Kidney (tissue), 14 donors: ENCODE measurements around the gene DSN1. TPM values are rescaled to one million over a fixed set of nuclear protein-coding genes. Genes with fewer than 3 reads are reported as not detected.

ENCODE experiments used
- DNase-seq, 5 donors: peaks; one replicate each; pipeline ENCODE4 v3.0.0-alpha.2; 2013 to 2020
- FAIRE-seq: peaks from 2 replicates; lab custom pipeline; 2012; peaks lifted over from hg19 to GRCh38; lab: Jason Lieb, UNC
- H3K27ac ChIP-seq, 2 donors: one replicate each; pipeline ENCODE4 v1.7.0; 2013; ENCODE audit warnings: low read depth in 2 of 2, low read length in 2 of 2, inconsistent platforms in 1 of 2
- H3K27me3 ChIP-seq: one replicate; pipeline ENCODE4 v1.7.1; 2013; ENCODE audit warnings: low read length, inconsistent platforms; ENCODE audit not compliant: control insufficient read depth, insufficient read depth
- H3K36me3 ChIP-seq, 3 donors: one replicate each; pipeline versions ENCODE4 v1.7.0 to v1.7.1; 2013; ENCODE audit warnings: low read length in 3 of 3, control low read depth in 1 of 3, inconsistent platforms in 1 of 3; ENCODE audit not compliant: insufficient read depth in 3 of 3, control insufficient read depth in 2 of 3
- H3K4me1 ChIP-seq, 3 donors: one replicate each; pipeline versions ENCODE4 v1.7.0 to v1.7.1; 2013; ENCODE audit warnings: low read length in 3 of 3, inconsistent platforms in 1 of 3, low read depth in 1 of 3; ENCODE audit not compliant: control insufficient read depth in 2 of 3, insufficient read depth in 2 of 3
- H3K4me3 ChIP-seq, 3 donors: one replicate each; pipeline versions ENCODE4 v1.7.0 to v1.8.1; 2013; ENCODE audit warnings: low read length in 3 of 3, control low read depth in 1 of 3, inconsistent platforms in 1 of 3
- H3K9ac ChIP-seq, 3 donors: one replicate each; pipeline versions ENCODE4 v1.7.0 to v1.7.1; 2013; ENCODE audit warnings: low read length in 3 of 3, control low read depth in 1 of 3, inconsistent platforms in 1 of 3
- H3K9me3 ChIP-seq, 3 donors: one replicate each; pipeline versions ENCODE4 v1.7.0 to v1.7.1; 2013; ENCODE audit warnings: low read length in 3 of 3, control low read depth in 1 of 3, inconsistent platforms in 1 of 3; ENCODE audit not compliant: control insufficient read depth in 2 of 3, insufficient read depth in 1 of 3
- intact Hi-C: fragments of 100-400 bp; cut with DNase I; formaldehyde crosslinking; loops from one replicate; pipeline ENCODE4 v1.11.1; 2022
- polyA plus RNA-seq: library from polyadenylated mRNA; stranded (reverse); fragments of 350-450 nt; fragmentation: Illumina TruSeq; extraction: RNeasy Lipid Tissue Mini Kit (QIAGEN cat#74804); gene quantifications from one replicate; pipeline ENCODE4 v1.2.3, GENCODE V29; 2014; ENCODE audit warnings: low read depth, low replicate concordance; ENCODE audit not compliant: insufficient read depth
- total RNA-seq: library from RNA; stranded (reverse); fragmentation: NEBNext Ultra II Directional; extraction: Animal tissue kit (Norgen Biotek cat#: 25700); gene quantifications from one replicate; pipeline ENCODE4 v1.2.1, GENCODE V29; 2021
- TF ChIP-seq, protein P1 (sequence below): IDR thresholded peaks from 3 replicates; pipeline ENCODE4 v1.5.1; 2012; ENCODE audit warnings: mild to moderate bottlenecking, moderate library complexity, borderline replicate concordance; ENCODE audit not compliant: insufficient read depth; ENCODE audit errors: extremely low read depth
- donor health status: control.
- donor health status: control.
- donor health status: control.
- donor health status: control.
- donor health status: control.
- donor health status: DM: yes; HTN: yes; CAD: no.
- donor health status: Normal renal cell carcinoma (clear cell type).

DSN1 gene
- total and polyA plus RNA-seq, 2 donors from 2014 or later: 6.0 to 8.3 TPM

DNA sequence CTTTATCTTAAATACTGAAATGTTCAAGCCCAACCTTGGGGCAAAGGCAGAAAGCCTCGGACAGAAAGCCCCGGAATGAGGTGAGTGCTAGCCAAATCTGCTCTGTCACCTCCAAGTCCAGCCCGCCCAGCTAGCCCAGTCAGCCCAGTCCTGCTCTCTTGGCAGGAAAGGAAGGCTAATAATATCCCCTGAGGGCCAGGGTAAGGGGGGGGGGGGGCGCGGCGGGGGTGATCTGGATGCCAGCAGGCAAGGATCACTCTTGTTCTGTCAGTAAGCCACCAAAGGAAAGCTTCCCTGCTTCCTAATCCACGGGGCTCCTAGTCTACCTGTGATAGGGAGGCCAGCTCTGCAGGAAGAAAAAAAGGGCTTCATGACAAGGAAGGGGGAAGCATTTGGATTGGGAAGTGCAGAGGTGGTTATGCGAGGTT lies 28.8 kb downstream of the DSN1 start:
- Histone ChIP-seq H3K4me1 (peaks cover 0 to 8% (median 3%) of the 10 kb centered on the region in 3 donors), H3K27me3 (no peaks in the 10 kb centered on the region), H3K36me3 (no peaks in the 10 kb centered on the region), H3K9me3 (no peaks in the 10 kb centered on the region), H3K9ac (peak overlapping the region in 1 of 3 donors; percentile 82), H3K27ac (no peak overlapping the region), H3K4me3 (peak overlapping the region; percentile 12 to 89 (median 86))
- DNase-seq (peak in 3 of 5 donors; percentile 11 to 46 (median 17)), FAIRE-seq (no peak)
- intact Hi-C loops: no loop called here
- TF ChIP-seq, protein P1, sequence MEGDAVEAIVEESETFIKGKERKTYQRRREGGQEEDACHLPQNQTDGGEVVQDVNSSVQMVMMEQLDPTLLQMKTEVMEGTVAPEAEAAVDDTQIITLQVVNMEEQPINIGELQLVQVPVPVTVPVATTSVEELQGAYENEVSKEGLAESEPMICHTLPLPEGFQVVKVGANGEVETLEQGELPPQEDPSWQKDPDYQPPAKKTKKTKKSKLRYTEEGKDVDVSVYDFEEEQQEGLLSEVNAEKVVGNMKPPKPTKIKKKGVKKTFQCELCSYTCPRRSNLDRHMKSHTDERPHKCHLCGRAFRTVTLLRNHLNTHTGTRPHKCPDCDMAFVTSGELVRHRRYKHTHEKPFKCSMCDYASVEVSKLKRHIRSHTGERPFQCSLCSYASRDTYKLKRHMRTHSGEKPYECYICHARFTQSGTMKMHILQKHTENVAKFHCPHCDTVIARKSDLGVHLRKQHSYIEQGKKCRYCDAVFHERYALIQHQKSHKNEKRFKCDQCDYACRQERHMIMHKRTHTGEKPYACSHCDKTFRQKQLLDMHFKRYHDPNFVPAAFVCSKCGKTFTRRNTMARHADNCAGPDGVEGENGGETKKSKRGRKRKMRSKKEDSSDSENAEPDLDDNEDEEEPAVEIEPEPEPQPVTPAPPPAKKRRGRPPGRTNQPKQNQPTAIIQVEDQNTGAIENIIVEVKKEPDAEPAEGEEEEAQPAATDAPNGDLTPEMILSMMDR: no peak

DNA sequence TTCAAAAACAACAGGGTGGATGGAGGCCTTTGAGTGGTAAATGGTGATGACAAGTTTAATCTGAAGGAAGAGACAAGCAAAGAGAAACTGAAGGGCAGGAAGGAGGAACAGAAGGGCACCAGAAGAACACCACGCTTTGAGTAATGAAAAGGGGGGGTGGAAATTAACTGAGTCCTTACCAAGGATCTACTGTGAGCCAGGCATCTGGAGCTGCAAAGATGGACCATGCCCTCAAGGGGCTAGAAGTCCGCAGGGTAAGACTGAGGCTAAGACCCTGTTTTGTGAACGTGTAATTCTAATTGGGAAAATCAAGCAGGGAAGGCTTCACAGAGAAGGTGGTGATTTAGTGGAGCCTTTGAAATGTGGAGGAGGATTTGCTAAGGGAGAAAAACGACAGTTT lies 29.3 kb downstream of the DSN1 start:
- peaks cover 0 to 8% (median 3%) of the 10 kb centered on the region in 3 donors for H3K4me1 ChIP-seq
- DNase-seq (no peak), FAIRE-seq (no peak)
- H3K27me3 ChIP-seq: no peaks in the 10 kb centered on the region
- no peaks in the 10 kb centered on the region for H3K9me3 ChIP-seq
- H3K9ac ChIP-seq: no peak overlapping the region
- H3K27ac ChIP-seq: no peak overlapping the region
- TF ChIP-seq, protein P1: no peak
- intact Hi-C loops: no loop called here
- H3K36me3 ChIP-seq: no peaks in the 10 kb centered on the region
- no peak overlapping the region for H3K4me3 ChIP-seq

DNA sequence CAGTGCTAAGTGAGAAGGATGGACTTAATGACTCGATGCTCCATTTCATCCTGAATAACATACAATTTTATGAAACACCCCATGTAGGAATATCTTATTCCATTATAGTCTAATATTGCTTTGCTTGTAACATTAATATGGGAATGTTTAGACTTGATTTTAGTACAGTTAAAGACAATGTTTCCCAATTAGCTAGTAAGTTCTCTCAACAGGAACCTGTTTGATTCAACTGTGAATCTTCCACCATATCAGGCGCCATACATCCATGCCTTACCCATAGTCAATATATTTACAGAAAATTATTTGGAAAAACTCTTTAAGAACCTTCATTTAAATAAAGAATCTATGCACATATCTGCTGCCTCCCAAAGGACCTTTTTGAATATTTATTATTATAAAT lies 31.0 kb downstream of the DSN1 start:
- H3K27ac ChIP-seq: no peak overlapping the region
- H3K9me3 ChIP-seq: no peaks in the 10 kb centered on the region
- intact Hi-C loops: no loop called here
- H3K4me1 ChIP-seq: peaks cover 0 to 8% (median 3%) of the 10 kb centered on the region in 3 donors
- no peak overlapping the region for H3K9ac ChIP-seq
- FAIRE-seq (no peak), DNase-seq (no peak)
- no peak overlapping the region for H3K4me3 ChIP-seq
- H3K36me3 ChIP-seq: no peaks in the 10 kb centered on the region
- TF ChIP-seq, protein P1: no peak
- no peaks in the 10 kb centered on the region for H3K27me3 ChIP-seq

DNA sequence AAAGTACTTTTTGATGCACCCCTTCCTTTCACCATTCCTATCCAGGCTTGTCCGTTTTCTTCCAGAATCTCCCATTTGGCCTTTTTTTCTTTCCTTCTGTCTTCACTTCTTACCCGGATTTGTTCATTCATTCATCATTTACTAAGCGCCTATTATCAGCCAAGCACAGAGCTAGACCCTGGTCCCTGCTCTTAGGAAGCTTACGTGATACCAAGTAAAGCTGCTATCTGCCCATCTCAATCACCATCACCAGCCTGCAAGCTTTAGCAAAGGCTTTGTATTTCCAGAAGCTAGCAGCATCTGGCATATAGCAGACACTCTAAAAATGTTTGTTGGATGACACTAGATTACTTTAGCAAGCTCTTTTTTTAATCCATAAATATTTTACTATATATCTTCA lies 32.5 kb downstream of the DSN1 start:
- no peak overlapping the region for H3K27ac ChIP-seq
- TF ChIP-seq, protein P1: no peak
- DNase-seq: no peak
- no peak overlapping the region for H3K9ac ChIP-seq
- H3K4me3 ChIP-seq: no peak overlapping the region
- intact Hi-C loops: no loop called here
- peaks cover 0 to 8% (median 0%) of the 10 kb centered on the region in 3 donors for H3K4me1 ChIP-seq
- FAIRE-seq: no peak
- H3K36me3 ChIP-seq: no peaks in the 10 kb centered on the region
- H3K9me3 ChIP-seq: no peaks in the 10 kb centered on the region
- no peaks in the 10 kb centered on the region for H3K27me3 ChIP-seq
